ENCODE data around the gene FAM72A. TPM values are rescaled to one million over a fixed set of nuclear protein-coding genes. Genes with fewer than 3 reads are reported as not detected.
"Not testable (repeated sequence)": the region's sequence is repeated elsewhere in the genome, so short reads cannot be mapped to it uniquely, and the experiment has no call there.

The FAM72A gene
- polyA plus RNA-seq, 4 donors = 5.2 to 6.7 (median 6.1) TPM

DNA sequence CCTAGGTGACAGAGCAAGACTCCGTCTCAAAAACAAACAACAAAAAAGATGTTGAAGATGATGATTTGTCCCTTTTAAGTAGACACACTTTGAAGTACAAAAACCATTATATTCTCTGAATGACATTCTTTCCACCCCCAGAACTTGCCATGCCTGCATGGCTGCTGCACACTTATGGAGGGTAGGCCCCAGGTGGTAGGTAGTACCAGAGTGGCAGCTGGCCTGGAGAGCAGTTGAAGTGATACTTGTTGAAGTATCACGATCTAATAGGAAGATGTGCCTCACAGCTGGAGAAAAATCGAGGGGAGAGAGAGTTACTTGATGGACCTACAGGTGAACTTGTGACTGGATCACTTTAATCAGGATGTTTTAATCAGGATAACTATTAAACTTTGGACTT lies 15.6 kb upstream of the FAM72A start:
- DNase-seq (ENCODE audit: low read depth in 4 of 4, low spot score in 3 of 4) = not testable (repeated sequence)

DNA sequence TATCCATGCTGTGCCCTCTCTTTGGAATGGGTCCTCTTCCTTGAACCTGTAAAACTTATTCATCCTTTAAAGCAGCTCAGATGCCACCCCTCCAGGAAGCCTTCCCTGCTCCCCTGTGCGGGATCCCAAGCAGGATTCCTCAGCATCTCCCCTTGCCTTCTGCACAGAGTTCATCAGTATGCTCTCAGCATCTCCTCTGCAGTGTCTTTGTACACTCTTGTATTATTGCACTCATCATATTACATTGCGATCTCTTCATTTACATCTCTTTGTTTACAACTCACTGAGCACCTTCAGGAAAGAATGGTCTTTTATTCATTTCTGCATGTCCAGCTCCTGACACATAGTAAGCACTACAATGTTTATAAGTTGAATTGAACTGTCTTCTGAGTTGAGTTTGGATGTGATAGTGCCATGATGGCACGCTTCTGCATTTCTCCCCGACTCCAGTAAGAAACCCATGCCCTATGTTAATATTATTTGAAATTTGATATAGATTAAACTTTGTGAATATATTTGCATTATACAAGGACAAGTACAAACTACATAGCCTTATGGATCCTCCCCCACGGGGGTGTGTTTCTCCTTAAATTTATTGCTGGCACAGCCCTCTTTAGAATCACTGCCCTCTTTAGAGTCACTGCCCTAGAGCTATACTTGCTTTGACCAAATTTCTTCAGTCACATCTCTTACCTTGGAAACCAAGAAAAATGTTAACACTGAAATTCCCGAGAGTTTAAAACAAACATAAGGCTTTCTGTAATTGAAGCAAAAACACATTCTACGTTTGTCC lies 13.2 kb upstream of the FAM72A start:
- not testable (repeated sequence) for DNase-seq (ENCODE audit: low read depth in 4 of 4, low spot score in 3 of 4)

DNA sequence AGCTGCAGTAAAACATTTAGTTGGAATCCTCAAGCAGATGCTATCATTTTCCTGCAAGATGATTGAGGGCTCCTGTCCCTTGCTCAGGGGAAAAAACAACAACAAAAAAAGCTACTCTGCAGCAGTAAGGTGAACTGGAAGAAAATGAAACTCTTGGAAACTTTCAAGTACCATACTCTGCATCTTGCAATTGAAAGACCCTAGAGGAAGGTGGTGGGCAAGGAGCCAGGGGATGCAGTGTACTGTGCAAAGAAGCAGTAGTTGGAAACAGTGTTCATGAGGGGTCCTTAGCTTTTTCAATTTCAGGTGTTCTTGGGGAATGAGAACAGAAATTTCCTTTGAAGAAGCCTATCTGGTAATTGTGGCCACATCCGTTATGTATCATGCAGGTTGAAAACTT lies 8.2 kb upstream of the FAM72A start:
- DNase-seq (ENCODE audit: low read depth in 4 of 4, low spot score in 3 of 4) = not testable (repeated sequence)

DNA sequence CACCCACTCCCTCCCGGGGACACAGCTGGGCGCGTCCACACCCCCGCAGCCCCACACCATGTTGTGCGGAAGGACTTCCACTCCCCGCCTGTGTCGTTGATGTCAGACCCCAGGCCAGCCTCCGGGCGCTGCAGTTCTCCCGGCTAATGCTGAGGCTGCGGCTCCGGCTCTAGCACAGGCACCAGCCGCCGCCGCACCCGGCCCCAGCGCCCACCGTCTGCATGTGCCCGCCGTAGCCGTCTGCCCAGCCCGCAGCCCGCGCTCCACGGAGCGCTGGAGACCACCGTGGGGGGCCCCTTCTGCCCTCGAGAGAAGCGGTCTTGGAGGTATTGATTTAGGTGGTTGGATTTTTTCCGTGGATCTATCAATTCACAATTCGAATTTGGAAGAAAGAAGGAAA lies 2.9 kb upstream of the FAM72A start:
- not testable (repeated sequence) for DNase-seq (ENCODE audit: low read depth in 4 of 4, low spot score in 3 of 4)

- not testable (repeated sequence) for DNase-seq (ENCODE audit: low read depth in 4 of 4, low spot score in 3 of 4)
Observed at GRCh38 chr1:206204871-206205270, 2.2 kb upstream of the FAM72A start.

DNA sequence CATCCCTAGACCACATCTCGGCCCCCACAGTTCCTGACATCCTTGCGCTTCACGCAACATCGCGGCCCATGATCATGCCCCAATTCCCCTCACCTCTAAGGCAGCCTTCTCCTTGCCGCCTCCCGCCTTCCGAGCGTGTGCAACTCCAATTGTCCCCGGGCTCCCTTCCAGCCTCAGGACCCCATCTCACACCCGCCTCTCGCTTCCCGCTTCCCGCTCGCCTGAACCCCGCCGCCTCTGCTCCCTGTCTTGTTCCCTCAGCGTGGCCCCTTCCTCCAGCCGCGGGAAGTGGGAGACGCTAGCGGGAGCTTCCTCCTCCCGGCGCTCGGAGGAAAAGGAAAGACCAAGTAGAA lies 1.5 kb upstream of the FAM72A start:
- DNase-seq (ENCODE audit: low read depth in 4 of 4, low spot score in 3 of 4) = not testable (repeated sequence)

DNA sequence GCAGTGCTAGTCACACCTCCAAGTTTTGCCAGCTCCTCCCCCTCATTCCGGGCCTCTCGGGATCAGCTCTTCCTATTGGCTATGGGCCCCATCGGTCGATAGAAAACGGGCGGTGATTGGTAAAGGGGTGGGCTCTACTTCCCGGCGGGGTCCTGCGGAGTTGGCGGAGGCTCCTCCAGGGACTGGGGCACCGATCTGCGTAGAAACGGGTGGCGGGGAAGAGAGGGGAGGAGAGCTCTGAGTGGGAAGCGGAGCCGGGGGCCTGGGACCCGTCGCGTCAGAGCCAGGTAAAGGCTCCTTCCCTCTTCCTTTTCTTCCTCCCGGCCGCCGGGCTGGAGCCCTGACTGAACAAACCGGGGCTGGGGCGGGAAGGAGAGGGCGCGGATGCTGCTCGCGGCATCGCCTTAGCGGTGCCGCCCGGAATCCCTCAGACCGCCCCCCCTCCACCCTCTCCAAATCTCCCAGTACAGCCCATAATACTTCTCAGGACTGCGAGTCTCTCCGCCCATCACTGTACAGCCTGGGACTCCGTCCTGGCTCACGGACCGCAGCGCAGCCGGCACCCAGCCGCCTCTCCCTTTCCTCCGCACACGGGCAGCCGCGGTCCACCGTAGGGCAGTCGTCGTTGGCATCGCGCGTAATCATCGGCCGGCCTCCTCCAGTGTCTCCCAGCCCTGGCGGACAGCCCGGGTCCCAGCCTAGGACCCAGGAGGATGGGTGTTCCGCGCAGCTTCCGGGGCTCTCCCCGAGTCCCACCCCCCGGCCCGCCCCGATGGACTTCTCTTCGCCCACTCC lies 922 bp upstream of the FAM72A start, which contains the start of gene SRGAP2:
TSS of gene SRGAP2 (plus strand) at position 178 of the 795 bp plus-strand sequence. CDS start 2,430 bp downstream, outside the sequence.
- peak in 2 of 4 donors; percentile 22 to 44 for DNase-seq (ENCODE audit: low read depth in 4 of 4, low spot score in 3 of 4)

- DNase-seq (ENCODE audit: low read depth in 4 of 4, low spot score in 3 of 4) = not testable (repeated sequence)
Observed at GRCh38 chr1:206196748-206197424, 5.8 kb downstream of the FAM72A start.

- DNase-seq (ENCODE audit: low read depth in 4 of 4, low spot score in 3 of 4) = not testable (repeated sequence)
Observed at GRCh38 chr1:206195182-206195581, 7.5 kb downstream of the FAM72A start.

DNA sequence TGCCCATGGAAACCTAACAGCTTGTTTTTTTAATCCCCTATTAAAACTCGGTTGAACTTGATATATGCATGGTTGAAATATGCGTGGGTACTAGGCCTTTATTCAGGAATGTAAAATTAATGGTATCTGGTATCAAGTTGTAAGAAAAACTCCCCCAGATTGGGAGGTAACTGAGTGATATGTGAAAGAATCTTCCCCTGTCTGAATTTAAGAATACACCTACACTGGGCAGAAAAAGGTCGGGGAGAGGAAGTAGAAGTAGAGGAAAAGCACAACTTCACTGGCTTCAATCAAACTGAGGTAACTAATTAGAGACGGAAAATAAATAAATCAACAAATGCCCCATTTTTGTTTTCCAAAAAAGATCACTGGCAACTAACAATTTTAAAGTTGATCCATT lies 15.8 kb downstream of the FAM72A start:
- DNase-seq (ENCODE audit: low read depth in 4 of 4, low spot score in 3 of 4) = not testable (repeated sequence)

DNA sequence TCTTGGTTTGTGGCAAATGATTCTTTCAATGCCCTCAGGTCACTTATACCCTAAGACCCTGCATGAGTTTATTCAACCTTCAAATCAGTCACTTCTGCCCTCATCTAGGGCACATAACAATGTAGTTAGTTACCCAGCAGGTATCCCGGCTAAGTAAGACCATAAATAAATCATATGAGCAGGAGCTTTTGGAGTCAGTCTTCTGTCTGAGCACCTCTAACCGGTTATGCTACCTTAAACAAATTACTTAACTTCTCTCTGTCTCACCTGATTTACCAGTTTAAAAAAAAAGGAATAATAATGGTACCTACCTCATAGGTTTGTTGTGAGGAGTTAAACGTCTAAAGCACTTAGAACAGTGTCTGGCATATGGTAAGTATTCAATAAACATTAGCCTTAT lies 16.9 kb downstream of the FAM72A start:
- not testable (repeated sequence) for DNase-seq (ENCODE audit: low read depth in 4 of 4, low spot score in 3 of 4)

- DNase-seq (ENCODE audit: low read depth in 4 of 4, low spot score in 3 of 4) = not testable (repeated sequence)
Observed at GRCh38 chr1:206183788-206184187, 18.9 kb downstream of the FAM72A start.

DNA sequence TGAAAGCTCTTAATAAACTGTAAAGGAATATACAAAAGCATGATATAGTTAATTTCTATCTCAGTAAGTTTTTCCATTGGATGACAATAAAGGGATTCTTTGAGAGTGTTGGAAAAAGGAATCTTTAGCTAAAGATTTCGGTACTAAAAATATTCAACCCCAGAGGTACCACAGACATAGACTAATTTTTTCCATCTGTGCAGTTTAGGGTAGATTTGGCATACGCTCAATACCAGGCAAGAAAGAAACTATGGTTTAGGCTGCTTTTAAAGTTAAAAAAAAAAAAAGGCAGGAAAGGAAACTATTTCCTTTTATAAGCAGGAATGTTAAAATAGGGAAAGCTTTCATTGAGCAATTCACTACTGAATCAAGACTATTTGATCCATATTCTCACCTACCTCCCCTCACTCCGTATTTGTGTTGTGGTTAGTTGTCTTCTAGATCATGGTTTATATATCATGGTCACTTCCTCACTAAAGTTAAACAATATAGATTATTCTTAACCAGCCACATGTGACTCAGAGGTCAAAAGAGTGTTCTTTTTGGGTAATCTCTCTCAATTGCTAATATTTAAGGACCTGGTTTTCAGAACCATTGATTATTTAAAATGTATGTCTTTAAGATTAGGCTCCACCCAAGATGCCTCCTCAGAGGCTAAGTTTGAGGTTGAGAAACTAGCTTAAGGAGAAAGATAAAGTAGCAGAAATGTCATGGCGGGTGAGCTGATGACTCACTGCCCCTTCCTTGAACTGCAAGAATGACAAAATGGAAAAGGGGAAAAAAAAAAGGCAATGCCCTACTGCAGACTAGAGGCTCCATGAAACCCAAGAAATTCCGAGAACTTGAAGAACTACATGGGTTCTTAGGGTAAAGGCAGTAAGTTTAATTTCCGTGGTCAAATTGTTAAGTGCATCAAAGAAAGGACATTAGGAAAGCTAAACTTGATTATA lies 20.0 kb downstream of the FAM72A start:
- not testable (repeated sequence) for DNase-seq (ENCODE audit: low read depth in 4 of 4, low spot score in 3 of 4)

DNA sequence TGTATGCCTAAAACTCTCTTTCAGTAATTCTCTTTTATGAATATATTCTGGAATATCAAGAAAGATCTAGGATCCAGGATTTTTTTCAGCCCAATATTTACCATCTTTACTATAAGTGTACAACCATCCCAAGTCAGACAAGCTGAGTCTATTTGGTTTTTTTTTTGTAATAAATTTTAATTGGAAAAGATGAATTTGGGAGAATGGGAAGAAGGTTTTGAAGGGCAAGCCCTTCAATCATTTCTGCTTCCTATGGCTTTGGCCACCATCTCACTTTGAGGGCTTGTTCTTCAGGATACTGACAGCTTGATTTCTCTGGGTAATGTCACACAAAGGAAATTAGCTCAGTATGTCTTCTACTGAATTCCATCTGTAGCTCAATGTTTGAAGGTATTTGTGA lies 23.0 kb downstream of the FAM72A start:
- DNase-seq (ENCODE audit: low read depth in 4 of 4, low spot score in 3 of 4) = not testable (repeated sequence)

DNA sequence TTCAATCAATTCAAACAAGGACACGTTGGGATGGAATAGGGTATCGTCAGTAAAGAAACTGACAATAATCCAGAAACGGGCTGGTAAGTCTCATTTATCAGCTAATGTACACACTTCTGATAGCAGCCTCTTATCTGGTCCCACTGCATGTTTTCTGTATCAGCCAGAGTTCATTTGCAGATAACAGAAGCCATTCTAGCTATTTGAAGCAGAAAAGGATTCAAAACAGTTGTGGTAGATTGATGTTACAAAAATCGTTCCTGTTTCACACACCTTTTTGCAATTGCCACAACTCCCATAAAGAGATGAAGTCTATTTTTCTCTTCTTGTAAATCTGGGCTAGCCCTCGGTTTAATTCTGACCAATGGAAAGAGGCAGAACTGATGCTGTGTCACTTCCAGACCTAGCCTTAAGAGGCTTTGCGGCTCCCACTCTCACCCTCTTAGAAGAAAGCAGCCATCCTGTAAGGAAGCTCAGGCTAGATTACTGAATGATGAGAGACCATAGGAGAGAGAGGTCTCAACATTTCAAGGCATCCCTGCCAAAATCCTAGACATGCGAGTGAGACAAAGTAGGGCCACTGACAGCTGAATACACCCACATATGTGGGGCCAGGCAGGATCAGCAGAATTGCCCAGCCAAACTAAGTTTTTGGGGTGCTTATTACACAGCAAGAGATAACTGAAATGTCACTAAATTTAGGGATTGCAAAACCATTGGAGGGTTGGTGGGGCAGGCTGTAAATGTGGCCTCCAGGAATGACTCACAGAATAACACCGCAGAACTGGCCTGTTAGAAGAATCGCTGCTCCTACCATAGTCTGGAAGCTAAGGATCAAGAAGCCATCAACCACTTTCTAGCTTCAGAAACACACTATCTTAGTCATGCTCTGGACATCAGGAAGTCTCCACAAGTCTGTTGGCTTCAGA lies 24.3 kb downstream of the FAM72A start:
- not testable (repeated sequence) for DNase-seq (ENCODE audit: low read depth in 4 of 4, low spot score in 3 of 4)

GRCh38 chr1:206176114-206176502 lies 26.5 kb downstream of the FAM72A start:
- not testable (repeated sequence) for DNase-seq (ENCODE audit: low read depth in 4 of 4, low spot score in 3 of 4)

DNA sequence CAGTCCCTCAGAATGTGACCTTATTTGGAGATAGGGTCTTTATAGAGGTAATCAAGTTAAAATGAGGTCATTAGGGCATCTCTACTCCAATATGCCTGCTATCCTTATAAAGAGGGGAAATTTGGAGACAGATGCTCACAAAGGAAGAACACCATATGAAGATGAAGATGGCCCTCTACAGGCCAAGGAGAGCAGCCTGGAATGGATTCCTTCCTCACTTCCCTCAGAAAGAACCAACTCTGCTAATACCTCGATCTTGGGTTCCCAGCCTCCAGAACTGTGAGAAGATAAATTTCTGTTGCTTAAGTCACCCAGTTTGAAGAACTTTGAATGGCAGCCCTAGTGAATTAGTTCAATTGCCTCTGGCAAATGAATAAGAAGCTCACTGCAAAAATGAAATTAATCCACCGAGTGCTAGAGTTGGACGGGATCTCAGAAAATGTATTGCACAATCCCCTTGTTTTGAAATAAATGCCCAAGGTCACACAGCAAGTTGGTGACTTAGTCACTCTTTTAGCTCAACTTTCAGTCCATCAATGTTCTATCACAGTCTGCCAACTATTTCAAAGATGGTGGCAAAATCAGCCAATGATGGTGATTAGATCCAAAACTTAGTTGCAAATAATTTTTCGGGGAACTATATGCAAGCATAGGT lies 27.1 kb downstream of the FAM72A start:
- not testable (repeated sequence) for DNase-seq (ENCODE audit: low read depth in 4 of 4, low spot score in 3 of 4)

GRCh38 chr1:206174182-206174868 lies 28.3 kb downstream of the FAM72A start:
- not testable (repeated sequence) for DNase-seq (ENCODE audit: low read depth in 4 of 4, low spot score in 3 of 4)
